HG02588 (cell line): ENCODE results near the gene CHD2.

ENCODE experiments used
- ATAC-seq: cut with Tn5 transposase; IDR thresholded peaks from one replicate; pipeline ENCODE4 v1.9.1; 2021; ENCODE audit warnings: mild to moderate bottlenecking, moderate library complexity; ENCODE audit not compliant: unreplicated experiment

CHD2 gene

GRCh38 chr15:92954578-92954977 lies 54.5 kb downstream of the CHD2 start:
- no peak for ATAC-seq

- ATAC-seq = no peak
Observed at GRCh38 chr15:92955706-92956105, 55.6 kb downstream of the CHD2 start.

GRCh38 chr15:92958105-92958504 lies 58.0 kb downstream of the CHD2 start:
- ATAC-seq = no peak

GRCh38 chr15:92959219-92959618 lies 59.1 kb downstream of the CHD2 start:
- no peak for ATAC-seq

DNA sequence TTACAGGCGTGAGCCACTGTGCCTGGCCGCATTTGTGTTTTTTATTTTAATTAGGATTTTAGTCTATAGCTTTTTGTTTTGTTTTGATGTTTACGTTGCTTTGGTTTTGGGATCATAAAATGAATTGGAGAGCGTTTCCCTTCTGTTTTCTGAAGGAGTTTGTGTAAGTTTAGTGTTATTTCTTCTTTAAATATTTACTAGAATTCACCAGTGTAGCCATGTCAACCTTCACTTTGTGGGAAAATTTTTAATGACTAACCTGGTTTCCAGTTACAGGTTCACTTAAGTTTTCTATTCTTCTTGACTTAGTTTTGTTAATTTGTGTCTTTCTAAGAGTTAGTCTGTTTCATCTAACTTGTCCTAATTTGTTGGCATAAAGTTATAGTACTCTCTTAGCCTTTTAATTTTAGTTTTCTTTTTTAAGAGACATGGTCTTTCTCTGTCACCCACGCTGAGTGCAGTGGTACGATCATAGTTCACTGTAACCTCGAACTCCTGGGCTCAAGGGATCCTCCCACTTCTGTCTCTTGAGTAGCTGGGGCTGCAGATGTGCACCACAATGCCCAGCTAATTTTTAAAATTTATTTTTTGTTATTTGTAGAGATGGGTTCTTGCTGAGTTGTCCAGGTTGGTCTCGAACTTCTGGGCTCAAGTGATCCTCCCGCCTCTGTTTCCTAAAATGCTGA lies 61.0 kb downstream of the CHD2 start:
- no peak for ATAC-seq

- no peak for ATAC-seq
Observed at GRCh38 chr15:92962914-92963313, 62.8 kb downstream of the CHD2 start.

DNA sequence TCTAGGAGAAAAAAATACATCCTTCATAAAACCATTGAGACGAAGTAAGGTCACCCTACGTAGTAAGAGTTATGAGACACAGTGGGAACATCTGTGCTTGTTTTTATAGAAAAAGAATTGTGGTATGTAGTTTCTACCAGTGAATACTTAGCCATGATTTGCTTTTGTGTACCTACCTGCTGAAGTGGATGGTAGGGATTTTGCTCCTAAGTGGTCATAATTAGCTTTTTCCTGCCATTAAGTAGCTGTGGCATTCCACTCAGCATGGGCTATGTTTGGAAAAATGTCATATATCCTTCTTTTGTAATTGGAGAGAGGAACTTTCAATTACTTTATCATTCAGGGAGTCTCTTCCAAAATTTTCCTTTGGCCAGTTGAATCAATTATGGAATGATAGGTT lies 63.7 kb downstream of the CHD2 start:
- no peak for ATAC-seq

DNA sequence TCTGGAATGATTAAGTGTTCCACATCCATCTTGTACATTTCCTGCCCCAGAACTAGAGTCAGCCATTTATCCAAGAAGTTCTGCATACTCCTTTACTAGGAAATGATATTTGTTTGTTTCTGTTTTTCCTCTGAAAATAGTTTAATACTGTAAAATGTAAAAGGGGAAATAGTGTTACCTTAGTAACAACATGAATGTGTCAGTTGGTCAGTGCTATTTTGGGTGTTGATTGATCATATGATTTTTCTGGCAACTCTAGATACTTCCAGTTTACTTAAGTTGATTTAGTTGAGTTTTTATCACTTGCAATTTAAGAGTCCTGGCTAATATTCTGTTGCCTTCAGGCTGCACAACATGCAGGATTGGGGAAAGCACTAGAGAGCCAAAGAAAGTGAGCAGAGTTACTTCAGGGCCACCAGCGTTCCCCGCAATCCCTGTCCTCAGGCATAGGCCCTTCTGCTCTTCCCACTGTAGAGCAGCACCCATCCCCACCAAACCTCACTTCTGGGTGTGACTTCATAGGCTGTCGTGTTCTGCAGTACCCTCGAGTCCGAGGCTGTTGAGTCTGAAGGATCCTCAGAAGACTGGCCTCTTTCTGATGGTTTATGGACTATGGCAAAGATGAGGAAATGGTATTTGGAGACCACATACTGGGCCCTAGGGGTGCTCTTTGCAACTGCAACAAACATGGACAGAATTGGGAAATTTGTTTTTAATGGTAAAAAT lies 69.0 kb downstream of the CHD2 start:
- no peak for ATAC-seq

DNA sequence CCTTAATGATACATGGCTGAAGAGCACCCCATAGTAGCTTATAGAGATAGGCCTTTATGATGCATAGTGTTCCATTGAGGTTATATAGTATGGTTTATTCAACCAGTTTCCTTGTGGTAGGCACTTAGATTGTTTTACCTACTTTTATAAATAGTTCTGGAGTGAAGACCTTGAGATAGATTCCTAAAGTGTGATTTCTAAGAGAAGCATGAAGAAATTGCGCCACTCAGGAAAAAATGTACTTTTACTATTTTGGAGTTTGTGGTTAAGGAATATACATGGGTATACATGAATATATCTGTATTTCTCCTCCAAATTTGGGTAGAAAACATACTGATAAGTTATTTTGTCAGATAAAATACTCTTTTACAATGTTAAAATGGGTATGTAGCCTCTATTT lies 70.5 kb downstream of the CHD2 start:
- no peak for ATAC-seq

DNA sequence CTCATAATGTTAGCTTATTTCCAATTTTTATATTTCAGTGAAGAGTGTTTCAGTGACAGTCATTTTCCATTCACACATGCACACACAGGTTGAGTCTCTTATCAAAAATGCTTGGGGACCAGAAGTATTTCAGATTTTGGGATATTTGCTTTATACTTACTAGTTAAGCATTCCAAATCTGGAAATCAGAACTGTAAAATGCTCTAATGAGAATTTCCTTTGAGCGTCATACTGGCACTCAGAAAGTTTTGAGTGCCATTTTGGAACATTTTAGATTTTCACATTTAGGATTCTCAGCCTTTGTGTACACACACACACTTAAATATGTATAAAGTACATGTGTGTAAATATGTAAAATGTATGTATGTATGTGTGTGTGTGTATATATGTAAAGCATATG lies 71.0 kb downstream of the CHD2 start:
- ATAC-seq = no peak

- ATAC-seq = no peak
Observed at GRCh38 chr15:92971713-92972112, 71.6 kb downstream of the CHD2 start.

DNA sequence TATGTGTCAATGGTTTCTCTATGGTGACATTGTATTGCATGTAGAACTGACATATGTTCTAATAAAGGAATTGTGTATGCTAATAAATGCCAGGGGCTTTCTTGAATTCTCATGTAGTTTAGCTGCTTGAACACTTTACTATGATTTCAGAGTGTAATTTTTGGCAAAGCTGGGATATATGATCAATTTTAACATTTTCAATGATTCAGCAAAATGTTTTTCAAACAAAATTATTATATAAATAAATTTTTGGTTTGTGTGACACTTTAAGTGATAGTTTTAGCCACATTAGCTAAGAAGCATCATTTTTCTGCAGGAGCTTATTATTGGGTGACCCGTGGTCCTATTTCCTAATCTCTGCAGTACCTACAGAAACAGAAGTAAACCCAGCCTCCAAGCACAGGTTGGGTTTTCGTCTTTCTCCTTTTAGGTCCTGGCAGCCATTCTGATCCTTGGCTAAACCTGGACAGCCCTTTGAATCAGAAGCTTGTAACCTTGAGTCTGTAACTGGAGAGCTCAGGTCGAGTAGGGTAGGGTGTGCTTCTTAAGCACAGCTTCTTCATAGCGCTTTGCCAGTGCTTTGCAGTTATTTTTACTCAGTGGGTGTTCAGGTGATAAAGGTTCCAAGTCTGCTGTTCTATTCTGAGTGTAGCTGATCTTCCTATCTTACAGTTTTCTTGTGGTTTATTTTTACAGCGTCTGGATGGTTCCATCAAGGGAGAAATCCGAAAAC lies 74.2 kb downstream of the CHD2 start:
- ATAC-seq = no peak

- no peak for ATAC-seq
Observed at GRCh38 chr15:92979011-92979701, 79.0 kb downstream of the CHD2 start.

DNA sequence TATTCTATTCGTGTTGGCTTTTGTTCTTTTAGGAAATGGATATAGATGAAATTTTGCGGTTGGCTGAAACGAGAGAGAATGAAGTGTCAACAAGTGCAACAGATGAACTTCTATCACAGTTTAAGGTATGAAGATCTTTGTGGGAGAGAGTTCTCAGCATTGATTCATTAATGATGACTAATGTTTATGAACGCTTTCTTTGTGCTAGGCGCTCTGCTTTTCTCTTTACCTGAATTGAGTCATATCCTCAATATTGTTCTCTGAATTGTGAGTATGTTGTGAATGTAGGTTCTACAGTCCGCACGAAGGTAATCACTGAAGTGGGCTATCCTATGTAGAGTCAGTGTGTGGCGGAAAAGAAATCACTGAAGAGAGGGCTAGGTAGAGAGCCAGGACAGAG lies 81.2 kb downstream of the CHD2 start:
- ATAC-seq = no peak

DNA sequence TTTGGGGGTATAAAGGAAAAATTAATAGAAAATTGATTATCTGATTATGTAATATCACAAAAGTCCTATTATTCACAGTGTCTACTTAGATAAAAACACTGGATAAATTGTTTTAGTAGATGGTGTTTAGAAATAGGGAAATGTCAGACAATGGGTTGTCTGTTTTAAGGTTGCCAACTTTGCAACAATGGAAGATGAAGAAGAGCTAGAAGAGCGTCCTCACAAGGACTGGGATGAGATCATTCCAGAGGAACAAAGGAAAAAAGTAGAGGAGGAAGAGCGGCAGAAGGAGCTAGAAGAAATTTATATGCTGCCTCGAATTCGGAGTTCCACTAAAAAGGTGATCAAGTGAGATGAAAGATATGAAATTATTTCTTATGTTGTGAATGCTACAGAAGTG lies 84.0 kb downstream of the CHD2 start:
- ATAC-seq = no peak

DNA sequence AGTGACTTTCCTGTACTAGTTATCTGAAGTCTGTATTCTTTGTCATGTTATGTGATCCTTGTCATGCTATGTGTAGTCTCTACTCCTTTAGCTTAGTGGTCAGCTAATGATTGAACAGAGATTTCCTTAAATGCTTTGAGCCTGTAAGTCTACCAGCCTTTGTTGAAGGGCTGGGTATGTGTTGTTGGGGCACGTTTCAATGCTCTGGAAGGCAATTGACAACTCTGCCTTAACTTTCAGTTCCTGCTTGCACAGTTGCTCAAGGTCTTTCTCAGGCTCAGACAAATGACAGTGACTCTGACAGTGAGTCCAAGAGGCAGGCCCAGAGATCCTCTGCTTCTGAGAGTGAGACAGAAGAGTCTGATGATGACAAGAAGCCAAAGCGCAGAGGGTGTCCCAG lies 89.3 kb downstream of the CHD2 start:
- ATAC-seq = peak; percentile 51

DNA sequence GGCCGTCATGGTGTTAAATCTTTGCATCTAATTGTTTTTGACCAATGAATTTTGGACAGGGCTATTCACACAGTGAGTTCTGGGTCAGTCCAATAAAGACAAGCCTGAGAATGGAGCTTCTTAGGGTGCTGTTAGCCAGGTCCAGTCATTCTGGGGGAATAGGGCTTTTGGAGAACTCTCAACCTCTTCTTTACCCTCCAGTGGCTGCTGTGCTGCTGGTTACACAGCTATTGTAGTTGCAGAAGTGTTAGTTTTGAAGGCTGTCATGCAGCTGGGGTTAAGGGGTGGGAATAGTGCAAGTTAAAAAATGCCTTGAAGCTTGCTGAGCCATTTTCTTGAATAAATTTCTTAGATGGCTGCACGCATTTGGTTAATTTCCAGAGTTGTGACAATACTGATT lies 89.9 kb downstream of the CHD2 start:
- ATAC-seq = no peak

DNA sequence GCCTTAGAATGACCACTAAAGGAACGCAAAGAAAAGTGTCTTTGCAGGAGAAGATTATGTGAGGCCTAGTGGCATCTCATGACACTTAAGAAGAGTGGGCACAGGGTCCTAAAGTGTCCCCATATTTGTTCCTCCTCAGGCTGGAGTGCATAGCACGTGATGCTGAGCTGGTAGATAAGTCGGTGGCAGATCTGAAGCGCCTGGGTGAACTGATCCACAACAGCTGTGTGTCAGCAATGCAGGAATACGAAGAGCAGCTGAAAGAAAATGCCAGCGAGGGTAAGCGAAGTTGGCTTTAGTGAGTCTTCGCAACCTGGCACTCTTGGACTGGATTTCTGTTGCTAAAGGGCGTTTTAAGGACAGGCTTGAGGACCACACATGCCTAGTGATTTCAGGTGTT lies 92.6 kb downstream of the CHD2 start:
- no peak for ATAC-seq

DNA sequence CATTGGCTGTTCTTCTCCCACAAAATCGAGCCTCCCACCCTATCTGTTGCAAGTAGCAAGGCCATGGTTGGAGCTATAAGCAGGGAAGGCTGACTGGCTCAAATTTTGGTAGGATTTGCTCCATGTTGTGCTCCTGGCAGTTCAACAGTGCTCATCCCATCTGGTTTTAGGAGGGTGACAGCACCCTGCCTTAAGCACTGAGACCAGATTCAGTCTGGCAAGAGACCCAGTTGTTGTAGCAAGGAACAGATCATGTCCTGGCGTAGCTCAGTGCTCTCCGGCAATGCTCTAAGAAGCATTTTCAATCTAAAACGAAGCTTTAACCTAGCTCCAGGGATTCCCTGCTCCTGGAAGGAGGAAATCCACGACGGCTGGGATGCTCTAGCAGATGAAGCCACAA lies 97.7 kb downstream of the CHD2 start:
- no peak for ATAC-seq

- no peak for ATAC-seq
Observed at GRCh38 chr15:93001156-93001555, 101.0 kb downstream of the CHD2 start.

GRCh38 chr15:93001881-93002280 lies 101.8 kb downstream of the CHD2 start:
- no peak for ATAC-seq
